Esophagus squamous epithelium (tissue), 5 donors: ENCODE data around the gene KSR1. TPM values are rescaled to one million over a fixed set of nuclear protein-coding genes. Genes with fewer than 3 reads are reported as not detected.

Source experiments
- DNase-seq: peaks from one replicate; lab custom pipeline; 2025; lab: John Stamatoyannopoulos, UW
- H3K27ac ChIP-seq, 4 donors: fragments of 200-600 bp; sonication (generic); one replicate each; pipeline ENCODE4 v1.5.1; 2016 to 2019; ENCODE audit warnings: mild to moderate bottlenecking in 1 of 4
- H3K27me3 ChIP-seq, 4 donors: fragments of 200-600 bp; sonication (generic); 1 replicate in 3 of 4; 2 replicates in 1 of 4; pipeline versions ENCODE4 v1.5.1 to v1.6.0; 2017 to 2021; ENCODE audit warnings: antibody characterized with exemption in 1 of 4
- H3K36me3 ChIP-seq, 3 donors: fragments of 200-600 bp; sonication (generic); one replicate each; pipeline ENCODE4 v1.5.1; 2016 to 2019
- H3K4me1 ChIP-seq, 3 donors: fragments of 200-600 bp; sonication (generic); one replicate each; pipeline ENCODE4 v1.5.1; 2017 to 2019
- H3K4me3 ChIP-seq, 4 donors: fragments of 200-600 bp; sonication (generic); 1 replicate in 3 of 4; 2 replicates in 1 of 4; pipeline ENCODE4 v1.5.1; 2016 to 2019; ENCODE audit warnings: mild to moderate bottlenecking in 2 of 4, moderate library complexity in 1 of 4
- H3K9me3 ChIP-seq, 3 donors: fragments of 200-600 bp; sonication (generic); one replicate each; pipeline ENCODE4 v1.5.1; 2016 to 2019
- POLR2A ChIP-seq, 4 donors: fragments of 450-650 bp; IDR thresholded peaks; one replicate each; pipeline ENCODE4 v1.6.1; 2017; ENCODE audit warnings: antibody characterized with exemption in 4 of 4, mild to moderate bottlenecking in 4 of 4, moderate library complexity in 3 of 4
- WGBS, 2 donors: methylation state at CpG; one replicate each; pipeline ENCODE4 v1.1.5; 2018; 5-methylcytosine and 5-hydroxymethylcytosine counted together
- intact Hi-C: fragments of 100-400 bp; cut with DNase I; formaldehyde crosslinking; loops from one replicate; pipeline ENCODE4 v1.15.0; 2022
- total RNA-seq, 4 donors: library from RNA; depleted of rRNA; stranded (reverse); fragments of >200 nt; gene quantifications; one replicate each; pipeline ENCODE4 v1.1.0, GENCODE V29; 2016
- TF ChIP-seq, protein P1 (sequence below), 6 experiments: fragments of 450-650 bp in 4 of 6; fragments of 200-600 bp in 2 of 6; sonication (generic) in 2 of 6; IDR thresholded peaks; one replicate each; pipeline ENCODE4 v1.5.1; 2016 to 2019; ENCODE audit warnings: antibody characterized with exemption in 6 of 6, mild to moderate bottlenecking in 4 of 6, moderate library complexity in 4 of 6
- donor health status: DM: yes; HTN: yes; CAD: no.

KSR1 gene
- total RNA-seq, 4 donors from 2014 or later: 22.3 to 32.4 (median 31.0) TPM

DNA sequence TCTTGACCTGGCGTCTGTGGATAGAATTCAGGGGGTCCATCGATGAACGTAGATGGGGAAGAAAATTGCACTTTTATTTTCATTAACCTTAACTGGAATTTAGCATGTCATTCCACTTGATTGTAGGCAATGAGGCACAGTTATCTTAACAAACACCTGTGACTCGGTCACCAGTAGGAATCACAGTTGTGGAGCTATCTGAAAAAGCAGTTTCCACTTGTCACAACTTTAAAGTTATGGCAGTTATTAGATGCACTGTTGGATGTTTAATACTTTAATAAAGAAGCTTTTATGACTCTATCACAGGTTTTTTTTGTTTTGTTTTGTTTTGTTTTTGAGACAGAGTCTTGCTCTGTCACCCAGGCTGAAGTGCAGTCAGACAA is 91.0 kb downstream of the KSR1 start:
- TF ChIP-seq POLR2A (IDR thresholded peaks at IDR 0.05): no peak
- TF ChIP-seq, protein P1, sequence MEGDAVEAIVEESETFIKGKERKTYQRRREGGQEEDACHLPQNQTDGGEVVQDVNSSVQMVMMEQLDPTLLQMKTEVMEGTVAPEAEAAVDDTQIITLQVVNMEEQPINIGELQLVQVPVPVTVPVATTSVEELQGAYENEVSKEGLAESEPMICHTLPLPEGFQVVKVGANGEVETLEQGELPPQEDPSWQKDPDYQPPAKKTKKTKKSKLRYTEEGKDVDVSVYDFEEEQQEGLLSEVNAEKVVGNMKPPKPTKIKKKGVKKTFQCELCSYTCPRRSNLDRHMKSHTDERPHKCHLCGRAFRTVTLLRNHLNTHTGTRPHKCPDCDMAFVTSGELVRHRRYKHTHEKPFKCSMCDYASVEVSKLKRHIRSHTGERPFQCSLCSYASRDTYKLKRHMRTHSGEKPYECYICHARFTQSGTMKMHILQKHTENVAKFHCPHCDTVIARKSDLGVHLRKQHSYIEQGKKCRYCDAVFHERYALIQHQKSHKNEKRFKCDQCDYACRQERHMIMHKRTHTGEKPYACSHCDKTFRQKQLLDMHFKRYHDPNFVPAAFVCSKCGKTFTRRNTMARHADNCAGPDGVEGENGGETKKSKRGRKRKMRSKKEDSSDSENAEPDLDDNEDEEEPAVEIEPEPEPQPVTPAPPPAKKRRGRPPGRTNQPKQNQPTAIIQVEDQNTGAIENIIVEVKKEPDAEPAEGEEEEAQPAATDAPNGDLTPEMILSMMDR (IDR thresholded peaks at IDR 0.05): no peak
- Histone ChIP-seq H3K9me3 (no peaks in the 10 kb centered on the region), H3K4me3 (no peak overlapping the region), H3K27ac (no peak overlapping the region), H3K4me1 (peaks cover 0 to 53% (median 21%) of the 10 kb centered on the region in 3 donors), H3K27me3 (no peaks in the 10 kb centered on the region), H3K36me3 (peaks cover 0 to 24% (median 5%) of the 10 kb centered on the region in 3 donors)
- intact Hi-C loops: no loop called here
- 71 to 75% methylated on average over 4 of the region's 4 CpGs for WGBS, 2 donors
- no peak for DNase-seq

DNA sequence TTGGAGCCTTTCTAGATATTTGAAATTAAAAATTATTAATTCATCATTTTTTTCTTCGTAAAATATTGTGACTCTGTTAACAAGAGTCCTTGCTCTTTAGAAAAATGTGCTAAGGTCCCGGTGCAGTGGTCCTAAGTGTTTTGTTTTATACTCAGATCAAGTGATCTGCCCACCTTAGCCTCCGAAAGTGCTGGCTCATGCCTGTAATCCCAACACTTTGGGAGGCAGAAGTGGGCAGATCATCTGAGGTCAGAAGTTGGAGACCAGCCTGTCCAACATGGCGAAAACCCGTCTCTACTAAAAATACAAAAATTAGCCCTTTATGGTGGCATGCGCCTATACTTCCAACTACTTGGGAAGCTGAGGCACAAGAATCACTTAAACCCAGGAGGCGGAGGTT is 92.1 kb downstream of the KSR1 start:
- DNase-seq: no peak
- Histone ChIP-seq H3K4me3 (no peak overlapping the region), H3K36me3 (peaks cover 0 to 34% (median 5%) of the 10 kb centered on the region in 3 donors), H3K27me3 (no peaks in the 10 kb centered on the region), H3K9me3 (no peaks in the 10 kb centered on the region), H3K27ac (no peak overlapping the region), H3K4me1 (peaks cover 0 to 53% (median 10%) of the 10 kb centered on the region in 3 donors)
- intact Hi-C loops: no loop called here
- 94 to 97% methylated on average over 5 to 7 of the region's 7 CpGs for whole genome bisulfite sequencing, 2 donors
- TF ChIP-seq, protein P1 (IDR thresholded peaks at IDR 0.05): no peak
- no peak for TF ChIP-seq POLR2A (IDR thresholded peaks at IDR 0.05)

DNA sequence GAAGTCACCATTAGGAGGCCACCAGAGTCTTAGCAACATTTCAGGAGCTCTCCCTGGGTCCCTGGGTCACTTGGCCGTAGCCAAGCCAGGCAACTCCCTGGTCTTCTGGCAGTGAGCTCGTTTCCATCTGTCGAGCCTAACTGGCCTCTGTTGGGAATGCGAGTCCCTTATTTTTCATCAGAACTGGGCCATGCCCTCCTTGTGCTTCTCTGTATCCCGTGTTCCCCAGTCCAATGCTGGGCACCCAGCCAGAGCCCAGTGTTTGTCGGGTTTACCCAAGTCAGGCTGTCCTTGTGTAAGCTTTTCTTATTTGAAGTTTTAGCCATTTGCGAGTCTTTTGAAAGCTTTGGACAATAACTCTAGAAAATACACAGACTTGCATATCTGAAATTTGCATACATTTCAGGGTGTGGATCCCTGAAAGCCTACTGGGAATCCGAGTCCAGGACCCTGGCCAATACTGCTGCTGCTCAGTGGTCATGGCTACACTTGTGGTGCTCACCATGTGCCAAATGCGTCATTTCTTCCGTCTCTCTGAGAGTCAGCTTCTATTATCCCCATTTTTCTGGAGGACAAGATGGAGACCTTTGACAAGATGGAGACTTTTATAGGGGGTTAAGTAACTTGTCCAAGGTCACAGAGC is 93.1 kb downstream of the KSR1 start:
- H3K27me3 ChIP-seq: no peaks in the 10 kb centered on the region
- H3K27ac ChIP-seq: no peak overlapping the region
- TF ChIP-seq, protein P1 (IDR thresholded peaks at IDR 0.05): no peak
- TF ChIP-seq POLR2A (IDR thresholded peaks at IDR 0.05): no peak
- H3K4me3 ChIP-seq: no peak overlapping the region
- 75 to 83% methylated on average over 9 to 10 of the region's 10 CpGs for WGBS, 2 donors
- H3K36me3 ChIP-seq: peaks cover 0 to 44% (median 5%) of the 10 kb centered on the region in 3 donors
- intact Hi-C loops: no loop called here
- H3K4me1 ChIP-seq: peaks cover 0 to 44% (median 10%) of the 10 kb centered on the region in 3 donors
- DNase-seq: no peak
- H3K9me3 ChIP-seq: no peaks in the 10 kb centered on the region

DNA sequence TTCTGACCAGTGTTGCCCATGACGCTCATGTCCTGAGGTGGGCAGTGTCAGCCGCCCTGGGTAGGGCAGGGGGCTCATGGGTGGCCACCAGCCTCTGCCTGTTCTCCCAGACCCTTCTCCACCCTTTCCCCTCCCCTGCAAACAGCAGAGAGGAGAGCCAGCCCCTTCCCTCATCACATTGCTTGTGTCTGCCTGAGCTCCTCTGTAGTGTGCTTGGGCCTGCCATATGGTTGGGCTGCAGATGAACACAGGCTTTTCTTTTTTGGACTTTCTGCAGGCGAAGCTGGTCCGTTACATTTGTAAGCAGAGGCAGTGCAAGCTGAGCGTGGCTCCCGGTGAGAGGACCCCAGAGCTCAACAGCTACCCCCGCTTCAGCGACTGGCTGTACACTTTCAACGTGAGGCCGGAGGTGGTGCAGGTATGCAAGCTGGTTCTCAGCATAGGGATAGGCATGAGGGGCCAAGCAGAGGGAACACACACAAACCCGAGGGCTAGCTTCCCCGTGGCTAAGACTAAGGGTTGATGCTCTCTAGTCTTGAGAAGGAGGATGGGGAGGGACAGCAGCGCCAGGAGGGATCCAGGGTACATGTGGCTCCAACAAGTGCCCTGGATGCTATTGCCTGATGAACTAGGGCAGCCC is 94.2 kb downstream of the KSR1 start:
- DNase-seq: no peak
- WGBS, 2 donors: 95 to 100% methylated on average over 10 to 12 of the region's 13 CpGs
- no peaks in the 10 kb centered on the region for H3K27me3 ChIP-seq
- H3K4me1 ChIP-seq: peaks cover 0 to 33% (median 5%) of the 10 kb centered on the region in 3 donors
- H3K9me3 ChIP-seq: no peaks in the 10 kb centered on the region
- peaks cover 0 to 55% (median 5%) of the 10 kb centered on the region in 3 donors for H3K36me3 ChIP-seq
- H3K4me3 ChIP-seq: no peak overlapping the region
- TF ChIP-seq POLR2A (IDR thresholded peaks at IDR 0.05): no peak
- TF ChIP-seq, protein P1 (IDR thresholded peaks at IDR 0.05): no peak
- H3K27ac ChIP-seq: no peak overlapping the region
- intact Hi-C loops: no loop called here

DNA sequence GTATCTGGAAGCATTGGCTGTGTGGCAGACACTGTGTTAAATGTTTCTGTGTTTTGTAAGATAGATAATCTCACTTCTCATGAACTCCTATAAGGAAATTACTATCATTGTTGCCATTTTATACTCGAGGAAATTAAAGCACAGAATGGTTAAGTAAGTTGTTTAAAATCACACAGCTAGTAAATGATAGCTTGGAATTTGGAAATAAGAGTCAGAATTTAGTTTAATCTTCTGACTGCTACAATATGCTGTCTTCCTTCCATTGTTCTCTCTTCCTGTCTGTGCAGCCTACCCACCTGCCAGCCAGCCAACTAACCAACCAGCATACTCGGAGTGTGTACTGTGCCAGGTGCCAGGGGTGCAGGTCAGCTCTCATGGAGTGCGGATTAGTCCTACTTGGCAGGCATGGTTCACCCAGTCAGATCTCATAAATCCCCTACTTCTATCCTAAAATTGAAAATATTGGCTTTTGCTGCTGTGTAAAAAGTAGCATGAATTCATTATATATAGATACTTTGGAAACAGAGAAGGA is 94.8 kb downstream of the KSR1 start:
- WGBS, 2 donors: 65 to 71% methylated on average over 3 of the region's 3 CpGs
- no peak for DNase-seq
- Histone ChIP-seq H3K36me3 (peaks cover 0 to 60% (median 5%) of the 10 kb centered on the region in 3 donors), H3K27me3 (no peaks in the 10 kb centered on the region), H3K4me3 (no peak overlapping the region), H3K27ac (no peak overlapping the region), H3K4me1 (peaks cover 0 to 27% (median 5%) of the 10 kb centered on the region in 3 donors), H3K9me3 (no peaks in the 10 kb centered on the region)
- TF ChIP-seq, protein P1 (IDR thresholded peaks at IDR 0.05): no peak
- TF ChIP-seq POLR2A (IDR thresholded peaks at IDR 0.05): no peak
- intact Hi-C loops: no loop called here
